Activated naive CD4-positive, alpha-beta T cell treated with anti-CD3 and anti-CD28 coated beads for 36 hours (primary cell): ENCODE measurements around the gene EVL. TPM values are rescaled to one million over a fixed set of nuclear protein-coding genes. Genes with fewer than 3 reads are reported as not detected.

Source experiments
- CTCF ChIA-PET: fragments of 350-600 bp; sonication (Branson Sonifier 250); formaldehyde crosslinking; loops from one replicate; lab custom pipeline; 2021; ENCODE audit warnings: antibody characterized with exemption; lab: Charles Lee
- DNase-seq: peaks from one replicate; pipeline ENCODE4 v3.0.0-alpha.2; 2020
- H3K27ac Mint-ChIP-seq: one replicate; pipeline ENCODE4 v1.8.0; 2021; ENCODE audit warnings: mild to moderate bottlenecking, mixed read lengths
- H3K27me3 Mint-ChIP-seq: one replicate; pipeline ENCODE4 v1.8.0; 2021; ENCODE audit warnings: low read depth, mixed read lengths
- H3K36me3 Mint-ChIP-seq: one replicate; pipeline ENCODE4 v1.8.0; 2021; ENCODE audit warnings: low read depth, mixed read lengths
- H3K4me1 Mint-ChIP-seq: one replicate; pipeline ENCODE4 v1.8.0; 2021; ENCODE audit warnings: low read depth, mixed read lengths
- H3K4me3 Mint-ChIP-seq: one replicate; pipeline ENCODE4 v1.8.0; 2021; ENCODE audit warnings: mild to moderate bottlenecking, moderate library complexity, mixed read lengths
- H3K9me3 Mint-ChIP-seq: one replicate; pipeline ENCODE4 v1.8.0; 2021; ENCODE audit warnings: mixed read lengths
- intact Hi-C: fragments of 100-400 bp; cut with micrococcal nuclease; formaldehyde crosslinking; loops from one replicate; pipeline ENCODE4 v1.15.1; 2023
- total RNA-seq, 2 experiments: library from RNA; stranded (reverse); gene quantifications; one replicate each; pipeline ENCODE4 v1.2.3, GENCODE V29; 2021

Gene EVL
- total RNA-seq, 2 experiments from 2014 or later: 173 to 175 TPM

- Mint-ChIP-seq H3K4me3 (no peak overlapping the region), H3K9me3 (no peaks in the 10 kb centered on the region), H3K4me1 (no peaks in the 10 kb centered on the region), H3K36me3 (peaks cover 16% of the 10 kb centered on the region), H3K27ac (no peak overlapping the region), H3K27me3 (no peaks in the 10 kb centered on the region)
- no peak for DNase-seq
- intact Hi-C loops: no loop called here
- CTCF ChIA-PET: interaction anchor here (0.6 kb wide), 1 partner anchor 253 kb away, joined by 3 read pairs; no protein-coding TSS in a partner anchor
Observed at GRCh38 chr14:100124551-100125088, 59.4 kb downstream of the EVL start.

DNA sequence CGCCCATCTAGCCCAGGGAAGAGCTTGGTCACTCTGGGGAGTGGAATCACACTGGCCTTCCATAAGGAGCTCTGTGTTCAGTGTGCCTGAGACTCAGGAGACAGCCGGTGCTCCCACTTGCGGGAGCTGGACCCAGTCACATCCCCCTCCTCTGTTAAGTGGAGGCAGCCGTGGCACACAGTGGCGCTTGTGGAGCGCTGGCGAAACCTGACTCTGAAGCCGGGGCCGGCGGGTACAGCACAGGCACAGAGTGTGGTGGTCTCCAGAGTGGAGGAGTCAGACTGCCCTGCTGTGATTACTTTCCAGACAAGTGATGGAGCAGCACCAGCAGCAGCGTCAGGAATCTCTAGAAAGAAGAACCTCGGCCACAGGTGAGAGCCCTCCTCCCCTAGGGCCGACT, 61.2 kb downstream of the EVL start:
- Mint-ChIP-seq H3K9me3 (no peaks in the 10 kb centered on the region), H3K27me3 (no peaks in the 10 kb centered on the region), H3K4me3 (no peak overlapping the region), H3K36me3 (peaks cover 19% of the 10 kb centered on the region), H3K4me1 (no peaks in the 10 kb centered on the region), H3K27ac (no peak overlapping the region)
- intact Hi-C loops: no loop called here
- DNase-seq: no peak
- CTCF ChIA-PET: interaction anchor here (1.5 kb wide), 1 partner anchor 143 kb away, joined by 4 read pairs; no protein-coding TSS in a partner anchor

- intact Hi-C loops: no loop called here
- Mint-ChIP-seq H3K36me3 (peaks cover 26% of the 10 kb centered on the region), H3K9me3 (no peaks in the 10 kb centered on the region), H3K4me3 (no peak overlapping the region), H3K27me3 (no peaks in the 10 kb centered on the region), H3K27ac (no peak overlapping the region), H3K4me1 (no peaks in the 10 kb centered on the region)
- DNase-seq: no peak
- CTCF ChIA-PET: interaction anchor here (1.9 to 3.5 kb wide), 2 partner anchors 19 to 27 kb away, joined by 6 to 11 read pairs; no protein-coding TSS in a partner anchor
Observed at GRCh38 chr14:100127853-100128455, 62.7 kb downstream of the EVL start.

DNA sequence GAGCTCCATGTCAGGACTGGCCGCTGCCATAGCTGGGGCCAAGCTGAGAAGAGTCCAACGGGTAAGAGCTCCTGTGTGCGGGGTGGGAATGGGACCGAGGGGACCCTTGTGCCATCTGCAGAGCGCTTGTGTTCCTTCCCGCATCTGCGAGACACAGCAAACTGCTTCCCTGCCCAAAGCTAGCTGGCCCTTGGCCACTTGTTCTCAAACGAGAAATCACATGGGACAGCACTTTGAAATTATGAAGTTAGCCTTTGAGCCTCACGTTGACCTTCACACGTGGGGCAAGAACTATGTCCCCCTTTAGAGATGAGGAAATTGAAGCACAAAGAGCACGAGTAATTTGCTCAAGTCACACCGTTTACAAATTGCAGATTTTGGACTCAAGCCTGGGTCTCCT, 63.5 kb downstream of the EVL start:
- Mint-ChIP-seq H3K4me3 (no peak overlapping the region), H3K27me3 (no peaks in the 10 kb centered on the region), H3K4me1 (no peaks in the 10 kb centered on the region), H3K27ac (no peak overlapping the region), H3K9me3 (no peaks in the 10 kb centered on the region), H3K36me3 (peaks cover 29% of the 10 kb centered on the region)
- intact Hi-C loops: no loop called here
- no peak for DNase-seq
- CTCF ChIA-PET: interaction anchor here (1.9 to 3.5 kb wide), 2 partner anchors 20 to 27 kb away, joined by 6 to 11 read pairs; no protein-coding TSS in a partner anchor

DNA sequence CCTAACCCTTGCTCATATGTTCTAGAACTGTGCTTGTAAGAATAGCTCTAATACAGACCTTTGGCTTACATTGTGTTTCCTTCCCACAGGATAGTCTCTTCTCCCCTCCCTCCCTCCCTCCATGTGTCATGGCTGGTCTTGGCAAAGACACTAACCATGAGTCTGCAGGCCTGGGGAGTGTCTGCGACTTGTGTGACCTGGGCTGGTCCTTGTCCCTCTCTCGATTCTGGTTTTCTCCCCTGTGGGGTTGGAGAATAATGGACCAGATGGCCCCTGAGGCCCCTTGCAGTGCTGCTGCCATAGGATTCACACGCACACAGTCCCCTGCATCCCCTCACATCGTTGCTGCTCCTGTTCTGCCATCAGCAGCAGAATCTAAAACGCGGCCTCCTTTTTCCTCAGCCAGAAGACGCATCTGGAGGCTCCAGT, 64.0 kb downstream of the EVL start:
- Mint-ChIP-seq H3K4me1 (no peaks in the 10 kb centered on the region), H3K27ac (peak overlapping the region; percentile 30), H3K27me3 (no peaks in the 10 kb centered on the region), H3K36me3 (peaks cover 28% of the 10 kb centered on the region), H3K4me3 (no peak overlapping the region), H3K9me3 (no peaks in the 10 kb centered on the region)
- intact Hi-C loops: no loop called here
- CTCF ChIA-PET: interaction anchor here (3.5 kb wide), 1 partner anchor 21 kb away, joined by 11 read pairs; no protein-coding TSS in a partner anchor
- no peak for DNase-seq

DNA sequence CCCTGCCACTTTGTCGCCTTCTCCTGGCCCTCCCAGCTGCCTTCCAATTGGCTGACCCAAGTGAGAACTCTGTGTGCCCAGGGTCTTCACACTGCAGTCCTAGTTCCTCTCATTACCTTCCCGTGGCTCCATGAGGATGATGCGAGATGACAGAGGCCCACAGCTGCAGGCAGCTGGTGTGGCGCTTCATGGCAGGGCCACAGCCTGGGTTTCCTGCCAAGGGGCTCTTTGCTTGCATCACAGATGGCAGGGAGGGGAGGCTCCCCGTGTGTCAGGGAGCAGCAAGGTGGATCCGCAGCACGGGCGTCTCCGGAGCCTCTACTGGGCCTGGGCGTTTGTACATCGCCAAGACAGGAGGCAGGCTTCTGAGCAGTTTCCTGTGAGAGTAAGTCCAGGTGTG, 65.3 kb downstream of the EVL start:
- CTCF ChIA-PET: interaction anchor here (3.5 kb wide), 1 partner anchor 22 kb away, joined by 11 read pairs; no protein-coding TSS in a partner anchor
- Mint-ChIP-seq H3K27me3 (no peaks in the 10 kb centered on the region), H3K4me3 (no peak overlapping the region), H3K9me3 (no peaks in the 10 kb centered on the region), H3K4me1 (no peaks in the 10 kb centered on the region), H3K36me3 (peaks cover 21% of the 10 kb centered on the region), H3K27ac (no peak overlapping the region)
- intact Hi-C loops: no loop called here
- no peak for DNase-seq

GRCh38 chr14:100131181-100131580, 66.0 kb downstream of the EVL start:
- peaks cover 23% of the 10 kb centered on the region for H3K36me3 Mint-ChIP-seq
- H3K27me3 Mint-ChIP-seq: no peaks in the 10 kb centered on the region
- no peaks in the 10 kb centered on the region for H3K9me3 Mint-ChIP-seq
- no peak overlapping the region for H3K4me3 Mint-ChIP-seq
- CTCF ChIA-PET: interaction anchor here (0.8 to 3.5 kb wide), 3 partner anchors 23 to 62 kb away, joined by 4 to 11 read pairs (median 6); no protein-coding TSS in a partner anchor
- peak overlapping the region; percentile 8 for H3K27ac Mint-ChIP-seq
- intact Hi-C loops: no loop called here
- no peak for DNase-seq
- H3K4me1 Mint-ChIP-seq: no peaks in the 10 kb centered on the region

DNA sequence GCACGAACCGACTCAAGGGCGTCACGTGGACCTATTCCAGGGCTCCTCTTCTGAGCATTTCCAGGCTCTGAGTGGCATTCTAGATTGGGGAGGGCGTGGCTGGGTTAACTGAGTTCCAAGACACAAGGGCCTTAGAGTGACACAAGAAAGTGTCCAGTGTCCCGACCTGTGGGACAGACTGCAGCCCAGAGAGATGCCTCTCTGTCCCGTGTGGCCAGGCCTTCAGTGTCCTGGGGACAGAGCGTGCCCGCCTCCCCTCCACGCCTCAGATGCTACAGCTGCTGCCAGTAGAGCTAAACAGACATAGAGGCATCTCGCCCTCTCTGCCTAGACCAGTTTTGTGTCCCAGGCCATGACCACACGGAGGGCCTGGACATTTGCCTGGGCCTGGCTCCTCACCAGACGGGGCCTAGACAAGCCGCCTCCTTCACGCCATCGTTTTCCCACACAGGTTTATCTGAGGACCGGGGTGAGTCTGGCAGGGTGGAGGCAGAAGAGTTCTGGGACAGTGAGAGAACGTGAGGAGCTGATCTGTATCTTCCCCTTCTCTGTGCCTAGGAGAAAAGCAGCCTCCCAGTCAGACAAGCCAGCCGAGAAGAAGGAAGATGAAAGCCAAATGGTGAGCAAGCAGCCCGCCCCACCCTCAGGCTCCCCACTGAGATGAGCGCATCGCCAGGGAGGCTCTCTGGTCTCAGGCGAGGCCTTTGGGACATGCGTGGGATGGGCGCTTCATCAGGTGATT, 67.1 kb downstream of the EVL start:
- Mint-ChIP-seq H3K9me3 (no peaks in the 10 kb centered on the region), H3K4me3 (no peak overlapping the region), H3K36me3 (peaks cover 21% of the 10 kb centered on the region), H3K27me3 (no peaks in the 10 kb centered on the region), H3K4me1 (no peaks in the 10 kb centered on the region), H3K27ac (no peak overlapping the region)
- intact Hi-C loops: no loop called here
- CTCF ChIA-PET: interaction anchor here (1.2 to 1.4 kb wide), 2 partner anchors 10 to 61 kb away, joined by 4 to 6 read pairs; no protein-coding TSS in a partner anchor
- no peak for DNase-seq

DNA sequence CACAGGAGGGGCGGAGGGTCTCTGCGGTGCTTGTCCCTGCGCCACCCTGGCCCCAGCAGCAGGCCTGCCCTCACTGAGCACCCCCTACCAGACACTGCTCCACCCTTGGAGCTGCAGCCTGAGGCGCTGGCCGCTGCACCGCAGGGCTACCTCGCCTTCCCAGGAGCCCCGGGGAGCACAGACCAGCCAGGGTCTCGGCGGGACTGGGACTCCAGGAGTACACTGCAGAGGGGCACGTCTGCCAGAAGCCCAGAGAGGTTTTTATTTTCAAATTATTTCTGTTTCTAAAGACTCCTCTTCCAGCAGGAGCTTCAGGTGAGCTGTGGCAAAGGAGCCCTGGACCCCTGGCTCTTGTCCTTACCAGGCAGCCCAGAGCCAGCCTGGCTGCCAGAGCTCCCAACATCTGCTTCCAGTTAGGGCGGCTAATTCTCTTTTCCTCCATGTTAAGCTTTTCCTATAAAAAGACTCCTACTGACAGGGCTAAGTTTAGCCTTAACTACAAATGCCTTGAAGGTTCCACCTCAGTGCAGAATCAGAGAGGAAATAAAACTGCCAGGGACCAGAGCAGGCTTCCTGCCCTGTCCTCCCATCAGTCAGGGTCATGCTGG, 67.8 kb downstream of the EVL start:
- H3K4me3 Mint-ChIP-seq: no peak overlapping the region
- CTCF ChIA-PET: interaction anchor here (1.4 kb wide), 1 partner anchor 9 kb away, joined by 4 read pairs; no protein-coding TSS in a partner anchor
- intact Hi-C loops: no loop called here
- H3K27me3 Mint-ChIP-seq: no peaks in the 10 kb centered on the region
- H3K27ac Mint-ChIP-seq: no peak overlapping the region
- peaks cover 17% of the 10 kb centered on the region for H3K36me3 Mint-ChIP-seq
- no peak for DNase-seq
- no peaks in the 10 kb centered on the region for H3K4me1 Mint-ChIP-seq
- no peaks in the 10 kb centered on the region for H3K9me3 Mint-ChIP-seq

DNA sequence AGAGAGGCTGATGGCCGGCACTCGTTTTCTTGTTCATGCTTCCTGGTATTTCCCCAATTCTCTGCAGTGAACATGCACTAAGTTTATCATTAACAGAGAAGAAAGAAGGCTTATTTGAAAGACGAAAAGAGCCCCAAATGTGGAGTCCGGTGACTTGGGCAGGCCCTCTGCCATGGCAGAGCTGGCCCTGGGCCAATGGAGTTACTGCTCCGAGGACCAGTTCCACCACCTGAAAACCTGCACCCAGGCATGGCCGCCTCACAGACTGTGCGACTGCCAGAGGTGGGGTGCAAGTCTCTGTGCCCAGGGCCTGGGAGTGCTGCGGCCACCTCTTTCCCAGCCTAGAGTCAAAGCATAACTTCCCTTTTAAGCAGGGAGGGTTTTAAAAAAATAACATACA, 69.4 kb downstream of the EVL start:
- Mint-ChIP-seq H3K27ac (peak overlapping the region; percentile 50), H3K9me3 (no peaks in the 10 kb centered on the region), H3K4me1 (no peaks in the 10 kb centered on the region), H3K36me3 (peaks cover 21% of the 10 kb centered on the region), H3K27me3 (no peaks in the 10 kb centered on the region), H3K4me3 (no peak overlapping the region)
- no peak for DNase-seq
- intact Hi-C loops: no loop called here
- CTCF ChIA-PET: interaction anchor here (0.5 to 0.8 kb wide), 2 partner anchors 64 to 238 kb away, joined by 3 read pairs; no protein-coding TSS in a partner anchor

DNA sequence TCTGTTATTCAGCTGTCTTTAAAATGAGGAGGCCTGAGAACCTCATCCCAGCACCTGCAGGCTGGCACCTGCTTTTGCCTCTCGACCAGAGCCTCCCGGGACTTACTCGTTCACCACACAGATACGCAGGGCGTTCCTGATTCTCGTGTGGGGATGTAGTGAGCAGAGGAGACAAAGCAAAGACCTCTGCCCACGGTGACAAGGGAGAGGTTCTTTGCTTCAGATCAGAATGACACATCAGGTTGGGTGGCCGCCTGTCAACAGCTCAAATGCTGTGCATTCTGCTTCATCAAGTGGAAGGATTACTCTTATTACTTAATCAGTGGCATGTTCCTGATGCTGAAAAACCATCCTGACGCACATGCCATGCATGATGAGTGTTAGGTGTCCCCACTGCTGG, 69.9 kb downstream of the EVL start:
- DNase-seq: no peak
- H3K36me3 Mint-ChIP-seq: peaks cover 22% of the 10 kb centered on the region
- H3K4me1 Mint-ChIP-seq: no peaks in the 10 kb centered on the region
- H3K9me3 Mint-ChIP-seq: no peaks in the 10 kb centered on the region
- no peak overlapping the region for H3K4me3 Mint-ChIP-seq
- H3K27ac Mint-ChIP-seq: peak overlapping the region; percentile 30
- H3K27me3 Mint-ChIP-seq: no peaks in the 10 kb centered on the region
- intact Hi-C loops: no loop called here
- CTCF ChIA-PET: interaction anchor here (0.5 to 0.8 kb wide), 2 partner anchors 64 to 239 kb away, joined by 3 read pairs; no protein-coding TSS in a partner anchor

DNA sequence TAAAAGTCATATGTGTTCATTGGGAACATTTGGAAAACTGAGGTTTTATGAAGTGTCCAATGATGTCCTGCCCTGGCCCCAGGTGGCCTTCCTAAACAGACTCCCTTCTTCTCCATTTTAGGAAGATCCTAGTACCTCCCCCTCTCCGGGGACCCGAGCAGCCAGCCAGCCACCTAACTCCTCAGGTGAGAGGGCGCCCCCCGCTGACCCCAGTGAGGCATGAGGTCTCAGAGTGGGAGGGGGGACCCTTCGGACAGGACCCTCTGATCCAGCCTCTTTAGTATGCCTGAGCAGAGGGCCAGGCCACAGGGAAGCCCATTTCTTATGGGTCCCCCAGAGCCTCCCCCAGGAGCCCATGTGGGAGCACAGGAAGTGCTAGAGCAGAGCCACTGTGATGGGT, 70.6 kb downstream of the EVL start:
- intact Hi-C loops: no loop called here
- no peaks in the 10 kb centered on the region for H3K9me3 Mint-ChIP-seq
- H3K27me3 Mint-ChIP-seq: no peaks in the 10 kb centered on the region
- DNase-seq: no peak
- H3K36me3 Mint-ChIP-seq: peaks cover 22% of the 10 kb centered on the region
- peak overlapping the region; percentile 65 for H3K27ac Mint-ChIP-seq
- CTCF ChIA-PET: no interaction called here
- H3K4me3 Mint-ChIP-seq: no peak overlapping the region
- H3K4me1 Mint-ChIP-seq: no peaks in the 10 kb centered on the region
